ENCODE measurements around the gene CD1B. TPM values are rescaled to one million over a fixed set of nuclear protein-coding genes. Genes with fewer than 3 reads are reported as not detected.

CD1B gene
- total and polyA plus RNA-seq, 2 donors (not counting 3 experiments of a cell fraction or from before 2014, with no cell fraction given): not detected

DNA sequence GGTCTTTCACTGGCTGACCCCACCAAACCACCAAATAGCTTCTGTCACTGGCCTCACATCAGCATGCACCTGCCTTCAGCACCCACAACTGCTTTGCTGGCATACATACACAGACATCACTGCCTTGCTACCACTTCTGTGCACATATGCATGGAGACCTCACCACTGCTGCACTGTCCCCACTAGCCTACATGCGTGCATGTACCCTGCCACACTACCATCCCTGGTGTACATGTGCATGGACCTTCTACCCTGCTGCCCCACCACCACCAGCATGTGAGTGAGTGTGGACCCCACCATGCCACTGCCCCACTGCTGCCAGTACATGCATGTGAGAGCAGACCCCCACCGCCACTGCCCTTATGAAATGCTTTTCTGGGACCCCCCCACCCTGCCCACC is 35.5 kb downstream of the CD1B start:
- Histone ChIP-seq H3K4me1 (ENCODE audit: control insufficient read depth, extremely low read depth, insufficient read depth, low read length) (no peaks in the 10 kb centered on the region), H3K27ac (ENCODE audit: insufficient read depth, low read depth, low read length) (no peak overlapping the region), H4K20me1 (replicated peaks; ENCODE audit: control insufficient read depth, extremely low read depth, insufficient read depth, low read length) (no peaks in the 10 kb centered on the region), H2AFZ (ENCODE audit: low read depth, low read length) (no peak overlapping the region), H3K4me3 (replicated peaks in 1 of 3; ENCODE audit: insufficient read depth in 1 of 3, low read depth in 1 of 3, low read length in 3 of 3) (no peak overlapping the region), H3K9me3 (replicated peaks; ENCODE audit: control insufficient read depth, insufficient read depth, low read length) (peaks cover 2% of the 10 kb centered on the region), H3K9ac (replicated peaks; ENCODE audit: extremely low read depth, insufficient read depth, low read length) (no peak overlapping the region), H3K36me3 (ENCODE audit: control insufficient read depth in 2 of 2, extremely low read depth in 1 of 2, insufficient read depth in 2 of 2, low read length in 2 of 2) (no peaks in the 10 kb centered on the region), H3K27me3 (ENCODE audit: control insufficient read depth in 2 of 2, insufficient read depth in 2 of 2, low read length in 2 of 2) (no peaks in the 10 kb centered on the region), H3K79me2 (ENCODE audit: control insufficient read depth, insufficient read depth, low read length) (no peaks in the 10 kb centered on the region), H3K4me2 (ENCODE audit: insufficient read depth, low read length) (no peak overlapping the region), H3K9me1 (replicated peaks; ENCODE audit: control insufficient read depth, extremely low read depth, insufficient read depth, low read length) (no peaks in the 10 kb centered on the region)
- TF ChIP-seq EZH2 (IDR thresholded peaks at IDR 0.05; ENCODE audit: borderline replicate concordance, low read depth, low read length, severe bottlenecking): no peak
- TF ChIP-seq, protein P1, sequence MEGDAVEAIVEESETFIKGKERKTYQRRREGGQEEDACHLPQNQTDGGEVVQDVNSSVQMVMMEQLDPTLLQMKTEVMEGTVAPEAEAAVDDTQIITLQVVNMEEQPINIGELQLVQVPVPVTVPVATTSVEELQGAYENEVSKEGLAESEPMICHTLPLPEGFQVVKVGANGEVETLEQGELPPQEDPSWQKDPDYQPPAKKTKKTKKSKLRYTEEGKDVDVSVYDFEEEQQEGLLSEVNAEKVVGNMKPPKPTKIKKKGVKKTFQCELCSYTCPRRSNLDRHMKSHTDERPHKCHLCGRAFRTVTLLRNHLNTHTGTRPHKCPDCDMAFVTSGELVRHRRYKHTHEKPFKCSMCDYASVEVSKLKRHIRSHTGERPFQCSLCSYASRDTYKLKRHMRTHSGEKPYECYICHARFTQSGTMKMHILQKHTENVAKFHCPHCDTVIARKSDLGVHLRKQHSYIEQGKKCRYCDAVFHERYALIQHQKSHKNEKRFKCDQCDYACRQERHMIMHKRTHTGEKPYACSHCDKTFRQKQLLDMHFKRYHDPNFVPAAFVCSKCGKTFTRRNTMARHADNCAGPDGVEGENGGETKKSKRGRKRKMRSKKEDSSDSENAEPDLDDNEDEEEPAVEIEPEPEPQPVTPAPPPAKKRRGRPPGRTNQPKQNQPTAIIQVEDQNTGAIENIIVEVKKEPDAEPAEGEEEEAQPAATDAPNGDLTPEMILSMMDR (IDR thresholded peaks at IDR 0.05; ENCODE audit: extremely low read depth in 1 of 2, insufficient read depth in 1 of 2, low read depth in 1 of 2, low read length in 2 of 2): no peak
- TF ChIP-seq, protein P2, sequence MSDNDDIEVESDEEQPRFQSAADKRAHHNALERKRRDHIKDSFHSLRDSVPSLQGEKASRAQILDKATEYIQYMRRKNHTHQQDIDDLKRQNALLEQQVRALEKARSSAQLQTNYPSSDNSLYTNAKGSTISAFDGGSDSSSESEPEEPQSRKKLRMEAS (IDR thresholded peaks at IDR 0.05; ENCODE audit: insufficient read depth, insufficient read length): no peak
- no peak for TF ChIP-seq FOS (IDR thresholded peaks at IDR 0.05; ENCODE audit: borderline replicate concordance, insufficient read depth, low read length)
- intact Hi-C loops (cut with micrococcal nuclease) (no loop called here), dilution Hi-C loops (cut with MboI; ENCODE audit: extremely low pct_ligation_motif_present, low sequenced_read_pairs) (no loop called here)
- FAIRE-seq: no peak
- BruUV-seq (replicated peaks): no TSS peak
- ChIA-PET CTCF (no interaction called here), POLR2A (no interaction called here)
- no peak for DNase-seq (ENCODE audit: low read depth, low spot score)

DNA sequence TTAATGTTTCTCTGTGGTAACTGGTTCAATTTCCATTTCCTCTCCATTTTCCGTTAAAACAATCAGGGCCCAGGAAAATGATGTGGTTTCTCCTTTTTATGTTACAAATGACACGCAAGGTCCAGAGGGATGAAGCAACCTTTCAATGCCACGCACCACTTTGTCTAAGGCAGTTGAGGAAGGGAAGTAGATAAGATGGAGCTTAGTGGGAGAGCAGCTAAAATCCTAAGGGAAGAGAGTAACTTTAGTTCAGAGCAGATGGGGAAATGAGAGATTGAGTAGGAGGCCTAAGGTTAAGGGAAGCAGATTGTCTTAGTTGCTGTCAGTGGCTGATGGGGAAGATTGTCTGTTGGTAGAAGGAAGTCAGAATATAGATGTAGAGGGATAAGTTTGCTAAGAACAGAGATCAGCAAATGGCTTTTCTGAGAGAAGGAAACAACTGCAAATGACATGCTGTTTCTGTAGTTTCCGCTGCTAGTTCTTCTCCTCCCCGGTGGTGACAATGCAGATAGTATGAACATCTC is 40.9 kb downstream of the CD1B start:
- H3K9me3 ChIP-seq (replicated peaks; ENCODE audit: control insufficient read depth, insufficient read depth, low read length): peaks cover 1% of the 10 kb centered on the region

More for the DNA sequence above, 40.9 kb downstream of the CD1B start:
- H4K20me1 ChIP-seq (replicated peaks; ENCODE audit: control insufficient read depth, extremely low read depth, insufficient read depth, low read length): no peaks in the 10 kb centered on the region
- BruUV-seq (replicated peaks): no TSS peak
- FAIRE-seq (no peak), DNase-seq (ENCODE audit: low read depth, low spot score) (no peak)
- H3K27ac ChIP-seq (ENCODE audit: insufficient read depth, low read depth, low read length): no peak overlapping the region
- no peaks in the 10 kb centered on the region for H3K79me2 ChIP-seq (ENCODE audit: control insufficient read depth, insufficient read depth, low read length)
- ChIA-PET POLR2A (no interaction called here), CTCF (no interaction called here)
- dilution Hi-C loops (cut with MboI; ENCODE audit: extremely low pct_ligation_motif_present, low sequenced_read_pairs): no loop called here
- TF ChIP-seq MYC (IDR thresholded peaks at IDR 0.05; ENCODE audit: low read depth, low read length) (no peak), POLR2A (IDR thresholded peaks at IDR 0.05; ENCODE audit: low read depth, low read length) (no peak), POLR2AphosphoS5 (IDR thresholded peaks at IDR 0.05; ENCODE audit: insufficient read depth, low read depth, low read length) (no peak), EZH2 (IDR thresholded peaks at IDR 0.05; ENCODE audit: borderline replicate concordance, low read depth, low read length, severe bottlenecking) (no peak), JUN (IDR thresholded peaks at IDR 0.05; ENCODE audit: borderline replicate concordance, insufficient read depth, insufficient read length, low read depth) (no peak), FOS (IDR thresholded peaks at IDR 0.05; ENCODE audit: borderline replicate concordance, insufficient read depth, low read length) (no peak)
- TF ChIP-seq, protein P1 (IDR thresholded peaks at IDR 0.05; ENCODE audit: extremely low read depth in 1 of 2, insufficient read depth in 1 of 2, low read depth in 1 of 2, low read length in 2 of 2): no peak
- no peaks in the 10 kb centered on the region for H3K27me3 ChIP-seq (ENCODE audit: control insufficient read depth in 2 of 2, insufficient read depth in 2 of 2, low read length in 2 of 2)
- no peak overlapping the region for H3K4me3 ChIP-seq (replicated peaks in 1 of 3; ENCODE audit: insufficient read depth in 1 of 3, low read depth in 1 of 3, low read length in 3 of 3)
- intact Hi-C loops (cut with micrococcal nuclease): no loop called here
- H3K9me1 ChIP-seq (replicated peaks; ENCODE audit: control insufficient read depth, extremely low read depth, insufficient read depth, low read length): no peaks in the 10 kb centered on the region
- H2AFZ ChIP-seq (ENCODE audit: low read depth, low read length): no peak overlapping the region
- no peak overlapping the region for H3K9ac ChIP-seq (replicated peaks; ENCODE audit: extremely low read depth, insufficient read depth, low read length)
- no peaks in the 10 kb centered on the region for H3K4me1 ChIP-seq (ENCODE audit: control insufficient read depth, extremely low read depth, insufficient read depth, low read length)
- H3K36me3 ChIP-seq (ENCODE audit: control insufficient read depth in 2 of 2, extremely low read depth in 1 of 2, insufficient read depth in 2 of 2, low read length in 2 of 2): no peaks in the 10 kb centered on the region
- no peak overlapping the region for H3K4me2 ChIP-seq (ENCODE audit: insufficient read depth, low read length)

Data from endothelial cell of umbilical vein (primary cell).